GM18511 (cell line): ENCODE results near the gene USP21.

ENCODE experiments used
- ATAC-seq: cut with Tn5 transposase; IDR thresholded peaks from one replicate; pipeline ENCODE4 v1.9.1; 2021; ENCODE audit warnings: mild to moderate bottlenecking, moderate library complexity; ENCODE audit not compliant: unreplicated experiment

USP21 gene

DNA sequence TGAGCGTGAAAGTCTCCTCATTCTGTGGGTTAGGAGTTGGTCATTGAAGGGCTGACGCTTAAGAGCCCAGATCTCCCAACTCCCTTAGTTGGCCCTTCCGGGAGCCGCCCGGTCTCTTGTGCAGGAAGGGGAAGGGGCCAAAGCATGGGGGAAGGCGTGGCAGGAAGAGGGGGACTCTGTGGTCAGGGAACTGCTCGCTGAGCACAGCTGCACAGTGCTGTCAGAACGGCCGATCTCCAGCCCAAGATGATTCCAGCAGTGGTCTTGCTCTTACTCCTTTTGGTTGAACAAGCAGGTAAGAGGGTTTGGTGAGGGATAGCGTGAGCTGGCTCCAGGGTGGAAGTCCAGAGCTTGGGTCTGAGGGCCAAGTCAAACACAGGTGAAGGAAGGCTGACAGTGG lies 55.8 kb downstream of the USP21 start, which contains the start of gene FCER1G:
TSS of gene FCER1G (plus strand) at position 220 of the 400 bp plus-strand sequence. CDS start at position 247, 27 bp downstream.
- ATAC-seq: no peak
